Type B pancreatic cell (in vitro differentiated cells): ENCODE data around the gene IGF1. TPM values are rescaled to one million over a fixed set of nuclear protein-coding genes. Genes with fewer than 3 reads are reported as not detected.
"Not testable (repeated sequence)": the region's sequence is repeated elsewhere in the genome, so short reads cannot be mapped to it uniquely, and the experiment has no call there.

Experiments
- DNase-seq: peaks from one replicate; pipeline ENCODE4 v3.0.0; 2021; ENCODE audit warnings: mixed read lengths; ENCODE audit not compliant: unreplicated experiment; ENCODE audit errors: extremely low spot score
- H3K27ac Mint-ChIP-seq: 2 replicates; pipeline ENCODE4 v1.8.0; 2021; ENCODE audit warnings: mild to moderate bottlenecking, mixed read lengths
- H3K27me3 Mint-ChIP-seq: 2 replicates; pipeline ENCODE4 v1.8.0; 2021; ENCODE audit warnings: mixed read lengths
- H3K36me3 Mint-ChIP-seq: 2 replicates; pipeline ENCODE4 v1.8.0; 2021; ENCODE audit warnings: mixed read lengths
- H3K4me1 Mint-ChIP-seq: one replicate; pipeline ENCODE4 v1.8.0; 2021; ENCODE audit warnings: mixed read lengths; ENCODE audit not compliant: unreplicated experiment
- H3K4me3 Mint-ChIP-seq: 2 replicates; pipeline ENCODE4 v1.8.0; 2021; ENCODE audit warnings: mild to moderate bottlenecking, mixed read lengths
- H3K9me3 Mint-ChIP-seq: 2 replicates; pipeline ENCODE4 v1.8.0; 2021; ENCODE audit warnings: mixed read lengths
- total RNA-seq: library from RNA; stranded (reverse); gene quantifications from 2 replicates; pipeline ENCODE4 v1.2.1, GENCODE V29; 2021; ENCODE audit warnings: low replicate concordance
- TF ChIP-seq, protein P1 (sequence below): fragments of 200-600 bp; sonication (generic); conservative IDR thresholded peaks from 2 replicates; pipeline ENCODE4 v1.5.0; 2021; ENCODE audit warnings: antibody characterized with exemption, mild to moderate bottlenecking

The IGF1 gene
- total RNA-seq, 1 donor from 2014 or later: 16.1 TPM

DNA sequence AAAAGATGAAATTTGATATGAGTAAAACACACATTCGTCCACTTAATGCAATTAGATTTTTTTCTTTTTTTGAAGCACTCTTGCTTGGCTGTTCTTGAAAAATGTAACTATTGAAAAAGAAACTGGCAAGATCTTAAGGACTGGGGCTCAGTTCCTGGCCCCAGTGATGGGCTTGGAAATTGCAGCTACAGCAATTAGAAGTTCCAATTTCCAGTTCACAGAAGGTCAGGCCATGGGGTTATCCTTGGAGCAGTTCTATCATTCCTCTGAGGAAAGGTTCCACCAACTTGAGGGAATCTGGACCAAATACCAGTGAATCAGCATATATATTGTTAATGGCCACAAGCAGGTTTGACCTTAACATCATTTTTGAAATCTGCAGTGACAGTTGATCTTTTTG lies 18.9 kb downstream of the IGF1 start:
- no peaks in the 10 kb centered on the region for H3K4me1 Mint-ChIP-seq
- peaks cover 6% of the 10 kb centered on the region for H3K27me3 Mint-ChIP-seq
- peaks cover 5% of the 10 kb centered on the region for H3K36me3 Mint-ChIP-seq
- DNase-seq: no peak
- H3K4me3 Mint-ChIP-seq: no peak overlapping the region
- no peaks in the 10 kb centered on the region for H3K9me3 Mint-ChIP-seq
- no peak overlapping the region for H3K27ac Mint-ChIP-seq
- TF ChIP-seq, protein P1, sequence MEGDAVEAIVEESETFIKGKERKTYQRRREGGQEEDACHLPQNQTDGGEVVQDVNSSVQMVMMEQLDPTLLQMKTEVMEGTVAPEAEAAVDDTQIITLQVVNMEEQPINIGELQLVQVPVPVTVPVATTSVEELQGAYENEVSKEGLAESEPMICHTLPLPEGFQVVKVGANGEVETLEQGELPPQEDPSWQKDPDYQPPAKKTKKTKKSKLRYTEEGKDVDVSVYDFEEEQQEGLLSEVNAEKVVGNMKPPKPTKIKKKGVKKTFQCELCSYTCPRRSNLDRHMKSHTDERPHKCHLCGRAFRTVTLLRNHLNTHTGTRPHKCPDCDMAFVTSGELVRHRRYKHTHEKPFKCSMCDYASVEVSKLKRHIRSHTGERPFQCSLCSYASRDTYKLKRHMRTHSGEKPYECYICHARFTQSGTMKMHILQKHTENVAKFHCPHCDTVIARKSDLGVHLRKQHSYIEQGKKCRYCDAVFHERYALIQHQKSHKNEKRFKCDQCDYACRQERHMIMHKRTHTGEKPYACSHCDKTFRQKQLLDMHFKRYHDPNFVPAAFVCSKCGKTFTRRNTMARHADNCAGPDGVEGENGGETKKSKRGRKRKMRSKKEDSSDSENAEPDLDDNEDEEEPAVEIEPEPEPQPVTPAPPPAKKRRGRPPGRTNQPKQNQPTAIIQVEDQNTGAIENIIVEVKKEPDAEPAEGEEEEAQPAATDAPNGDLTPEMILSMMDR: no peak

DNA sequence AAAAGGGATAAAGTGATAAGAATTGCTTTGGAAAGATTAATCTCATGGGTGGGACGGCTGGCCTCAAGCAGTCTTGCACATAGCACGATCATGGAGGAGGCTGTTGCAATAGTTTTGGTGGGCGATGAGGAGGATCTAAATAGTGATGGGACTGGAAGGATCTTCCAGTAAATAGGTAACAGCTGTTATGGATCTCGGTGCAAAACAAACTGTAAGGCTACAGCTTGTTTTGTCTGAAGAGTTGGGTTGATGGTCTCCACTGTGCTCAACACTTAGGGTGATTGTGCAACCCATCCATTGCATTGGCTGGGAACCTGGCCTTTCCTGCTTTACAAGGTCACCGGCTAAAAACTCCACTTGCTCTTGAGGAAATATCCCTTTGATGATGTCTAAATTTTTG lies 21.0 kb downstream of the IGF1 start:
- Mint-ChIP-seq H3K4me3 (no peak overlapping the region), H3K9me3 (no peaks in the 10 kb centered on the region), H3K36me3 (peaks cover 5% of the 10 kb centered on the region), H3K27ac (no peak overlapping the region), H3K27me3 (peaks cover 6% of the 10 kb centered on the region), H3K4me1 (no peaks in the 10 kb centered on the region)
- DNase-seq: no peak
- TF ChIP-seq, protein P1: no peak

GRCh38 chr12:102454808-102455760 lies 25.3 kb downstream of the IGF1 start:
- H3K4me1 Mint-ChIP-seq: no peaks in the 10 kb centered on the region
- H3K36me3 Mint-ChIP-seq: no peaks in the 10 kb centered on the region
- H3K27me3 Mint-ChIP-seq: no peaks in the 10 kb centered on the region
- no peak overlapping the region for H3K27ac Mint-ChIP-seq
- peaks cover 4% of the 10 kb centered on the region for H3K9me3 Mint-ChIP-seq
- no peak overlapping the region for H3K4me3 Mint-ChIP-seq
- TF ChIP-seq, protein P1: no peak
- DNase-seq: no peak

DNA sequence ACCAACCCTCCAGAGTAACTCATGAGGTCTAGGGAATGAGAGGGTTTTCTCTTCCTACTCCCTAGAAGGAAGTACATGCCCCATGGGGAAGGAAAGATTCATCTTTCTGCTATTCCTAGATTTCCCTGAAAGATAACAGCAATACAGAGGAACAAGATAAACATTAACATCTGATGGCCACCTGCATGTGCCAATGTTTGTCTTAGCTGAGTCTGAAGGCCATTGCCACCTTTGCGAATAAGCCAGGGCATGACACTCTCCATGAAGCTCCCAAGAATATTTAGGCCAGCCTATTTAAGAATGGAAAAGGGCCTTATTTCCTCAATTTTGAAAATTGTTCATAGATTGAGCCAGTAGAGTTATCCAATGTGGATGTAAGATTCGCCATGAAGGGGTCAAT lies 26.0 kb downstream of the IGF1 start:
- TF ChIP-seq, protein P1: no peak
- no peaks in the 10 kb centered on the region for H3K4me1 Mint-ChIP-seq
- H3K36me3 Mint-ChIP-seq: no peaks in the 10 kb centered on the region
- no peak overlapping the region for H3K4me3 Mint-ChIP-seq
- no peaks in the 10 kb centered on the region for H3K27me3 Mint-ChIP-seq
- H3K27ac Mint-ChIP-seq: no peak overlapping the region
- peaks cover 4% of the 10 kb centered on the region for H3K9me3 Mint-ChIP-seq
- no peak for DNase-seq

DNA sequence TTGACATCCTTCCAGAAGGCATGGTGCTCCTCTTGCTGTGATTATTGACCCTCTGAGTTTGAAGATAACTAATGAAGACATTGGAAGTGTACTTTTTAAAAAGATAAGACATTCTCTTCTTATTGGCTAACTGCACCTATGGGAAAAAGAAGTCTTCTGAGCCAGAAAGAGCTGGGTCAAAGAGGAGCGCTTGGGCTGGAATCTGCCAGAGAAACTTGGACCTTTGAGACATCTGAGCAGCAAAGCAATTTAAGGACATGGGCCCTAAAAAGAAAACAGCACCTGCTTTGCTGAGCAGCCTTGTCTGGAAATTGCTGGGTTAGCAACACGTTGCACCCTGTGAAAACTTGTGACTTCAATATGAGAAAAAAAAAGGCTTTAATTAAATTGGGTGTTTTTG lies 27.8 kb downstream of the IGF1 start:
- H3K4me3 Mint-ChIP-seq: no peak overlapping the region
- no peak overlapping the region for H3K27ac Mint-ChIP-seq

GRCh38 chr12:102449018-102449417 lies 31.3 kb downstream of the IGF1 start:
- H3K4me1 Mint-ChIP-seq, H3K36me3 Mint-ChIP-seq, H3K4me3 Mint-ChIP-seq, DNase-seq, H3K27ac Mint-ChIP-seq, H3K27me3 Mint-ChIP-seq, H3K9me3 Mint-ChIP-seq: not testable (repeated sequence)

More for the DNA sequence above, 27.8 kb downstream of the IGF1 start:
- TF ChIP-seq, protein P1: no peak
- Mint-ChIP-seq H3K4me1 (no peaks in the 10 kb centered on the region), H3K9me3 (peaks cover 4% of the 10 kb centered on the region), H3K27me3 (no peaks in the 10 kb centered on the region), H3K36me3 (no peaks in the 10 kb centered on the region)
- no peak for DNase-seq

DNA sequence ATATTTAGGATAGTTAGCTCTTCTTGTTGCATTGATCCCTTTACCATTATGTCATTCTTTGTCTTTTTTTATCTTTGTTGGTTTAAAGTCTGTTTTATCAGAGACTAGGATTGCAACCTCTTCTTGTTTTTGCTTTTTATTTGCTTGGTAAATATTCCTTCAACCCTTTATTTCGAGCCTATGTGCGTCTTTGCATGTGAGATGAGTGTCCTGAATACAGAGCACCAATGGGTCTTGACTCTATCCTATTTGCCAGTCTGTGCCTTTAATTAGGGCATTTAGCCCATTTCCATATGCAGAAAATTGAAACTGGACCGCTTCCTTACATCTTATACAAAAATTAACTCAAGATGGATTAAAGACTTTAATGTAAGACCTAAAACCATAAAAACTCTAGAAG lies 32.9 kb downstream of the IGF1 start:
- not testable (repeated sequence) for H3K27ac Mint-ChIP-seq

More for the DNA sequence above, 32.9 kb downstream of the IGF1 start:
- not testable (repeated sequence) for H3K4me1 Mint-ChIP-seq, H3K36me3 Mint-ChIP-seq, H3K27me3 Mint-ChIP-seq, DNase-seq, H3K4me3 Mint-ChIP-seq, H3K9me3 Mint-ChIP-seq
